Dedifferentiated amniotic fluid mesenchymal stem cell (primary cell): Measurements from ENCODE around the gene CORO2A.
A peak's percentile ranks its signal among the peaks of the same experiment; 100 is the strongest.

ENCODE experiments used
- DNase-seq: peaks from one replicate; pipeline ENCODE4 v3.0.0-alpha.2; 2016; ENCODE audit errors: extremely low spot score

Gene CORO2A, protein sequence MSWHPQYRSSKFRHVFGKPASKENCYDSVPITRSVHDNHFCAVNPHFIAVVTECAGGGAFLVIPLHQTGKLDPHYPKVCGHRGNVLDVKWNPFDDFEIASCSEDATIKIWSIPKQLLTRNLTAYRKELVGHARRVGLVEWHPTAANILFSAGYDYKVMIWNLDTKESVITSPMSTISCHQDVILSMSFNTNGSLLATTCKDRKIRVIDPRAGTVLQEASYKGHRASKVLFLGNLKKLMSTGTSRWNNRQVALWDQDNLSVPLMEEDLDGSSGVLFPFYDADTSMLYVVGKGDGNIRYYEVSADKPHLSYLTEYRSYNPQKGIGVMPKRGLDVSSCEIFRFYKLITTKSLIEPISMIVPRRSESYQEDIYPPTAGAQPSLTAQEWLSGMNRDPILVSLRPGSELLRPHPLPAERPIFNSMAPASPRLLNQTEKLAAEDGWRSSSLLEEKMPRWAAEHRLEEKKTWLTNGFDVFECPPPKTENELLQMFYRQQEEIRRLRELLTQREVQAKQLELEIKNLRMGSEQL

DNA sequence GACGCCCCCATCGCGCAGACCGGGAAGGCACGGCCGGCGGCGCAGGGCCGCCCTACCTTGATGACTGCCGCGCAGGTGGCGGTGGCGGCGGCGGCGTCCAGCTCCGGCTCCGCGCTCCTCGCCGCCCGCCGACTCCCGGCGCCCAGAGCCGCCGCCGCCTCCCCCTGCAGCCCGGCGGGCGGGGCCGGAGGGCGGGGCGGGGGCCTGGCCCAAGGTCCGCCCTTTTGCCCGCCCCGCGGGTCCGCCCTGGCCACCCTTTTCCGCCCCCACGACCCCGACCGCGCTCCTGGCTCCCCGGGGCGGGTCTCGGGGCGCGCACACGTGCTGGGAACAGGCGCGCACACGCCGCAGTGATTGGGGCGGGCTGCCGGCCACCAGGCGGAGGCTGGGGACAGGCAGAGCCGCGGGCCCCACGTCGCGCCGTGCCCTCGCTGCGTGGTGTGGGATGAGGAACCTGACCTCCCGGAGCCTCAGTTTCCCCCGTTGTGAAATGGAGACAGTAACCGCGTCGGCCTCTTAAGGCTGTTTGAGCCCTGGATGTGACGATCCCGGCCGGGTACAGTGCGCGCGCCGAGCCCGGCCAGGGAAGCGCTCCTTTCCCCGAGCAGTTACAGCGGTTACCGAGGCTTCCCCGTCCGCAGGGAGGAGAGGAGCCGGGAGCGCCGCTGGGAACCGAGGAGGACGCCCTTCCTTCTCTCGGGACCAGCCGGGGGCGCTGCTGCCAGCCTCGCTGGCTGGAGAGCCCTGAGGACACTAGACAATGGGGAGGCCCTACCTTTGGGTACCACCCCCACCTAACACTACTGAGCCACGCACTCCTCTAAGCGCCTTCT, at the start of gene CORO2A:
Gene CORO2A, minus strand, starts transcription at position 135 of the 833 bp plus-strand sequence. CDS start 34,977 bp downstream, outside the sequence.
- peak; percentile 44 for DNase-seq

DNA sequence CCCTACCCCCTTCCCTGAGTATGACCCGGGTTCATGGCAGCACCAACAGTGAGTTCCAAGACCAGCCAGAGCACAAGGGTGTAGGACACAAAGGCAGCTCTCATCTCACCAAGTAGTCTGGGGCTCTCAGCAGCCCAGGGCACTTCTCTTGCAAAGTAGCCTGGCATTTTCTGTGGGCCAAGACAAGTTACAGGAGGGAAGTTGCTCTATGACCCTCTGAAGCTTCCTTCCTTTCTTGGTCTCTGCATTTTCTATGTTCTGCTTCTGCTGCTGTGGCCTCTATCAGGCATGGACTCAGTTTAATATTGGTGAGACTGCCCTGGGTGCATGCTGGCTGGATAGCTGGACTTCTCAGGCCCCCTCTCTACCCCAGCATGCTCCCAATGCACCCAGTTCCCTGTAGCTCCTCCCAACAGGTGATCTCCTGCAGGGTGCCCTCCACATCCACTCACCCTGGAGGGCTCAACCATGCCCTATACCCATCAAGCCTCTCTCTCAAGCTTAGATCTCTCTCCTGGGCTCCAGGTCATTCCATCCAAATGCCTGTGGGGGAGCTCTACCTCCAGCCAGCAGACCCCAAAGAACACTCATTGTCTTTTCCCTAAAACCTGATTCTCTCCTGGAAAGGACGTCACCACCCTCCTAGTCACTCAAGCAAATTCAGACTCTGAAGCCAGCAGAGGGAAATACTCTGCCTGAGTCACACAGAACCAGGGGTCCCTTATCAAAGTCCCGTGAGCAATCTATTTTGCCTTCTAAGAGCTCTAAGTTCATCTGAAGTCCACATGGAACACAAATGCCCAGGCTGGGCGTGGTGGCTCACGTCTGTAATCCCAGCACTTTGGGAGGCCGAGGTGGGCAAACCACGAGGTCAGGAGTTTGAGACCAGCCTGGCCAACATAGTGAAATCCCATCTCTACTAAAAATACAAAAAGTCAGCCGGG, 49.2 kb upstream of the CORO2A start:
- no peak for DNase-seq

DNA sequence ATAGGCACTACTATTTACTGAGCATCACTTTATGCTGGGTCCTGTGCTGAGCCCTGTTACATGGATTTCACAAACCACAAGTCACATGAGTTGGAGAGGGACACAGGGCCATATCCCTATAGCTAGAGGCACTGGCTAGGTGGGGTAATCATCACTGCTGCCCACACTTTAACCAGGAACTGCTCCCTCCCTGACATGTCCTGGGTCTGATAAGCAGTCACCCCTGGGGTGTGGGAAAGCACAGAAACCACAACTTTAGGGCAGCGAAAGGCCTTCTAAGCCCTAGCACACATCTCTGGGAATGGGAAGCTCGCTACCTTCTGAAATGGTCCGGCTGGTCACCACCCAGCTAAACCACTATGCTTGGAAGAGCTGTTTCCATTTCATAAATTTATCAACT, 48.0 kb upstream of the CORO2A start:
- DNase-seq: no peak

DNA sequence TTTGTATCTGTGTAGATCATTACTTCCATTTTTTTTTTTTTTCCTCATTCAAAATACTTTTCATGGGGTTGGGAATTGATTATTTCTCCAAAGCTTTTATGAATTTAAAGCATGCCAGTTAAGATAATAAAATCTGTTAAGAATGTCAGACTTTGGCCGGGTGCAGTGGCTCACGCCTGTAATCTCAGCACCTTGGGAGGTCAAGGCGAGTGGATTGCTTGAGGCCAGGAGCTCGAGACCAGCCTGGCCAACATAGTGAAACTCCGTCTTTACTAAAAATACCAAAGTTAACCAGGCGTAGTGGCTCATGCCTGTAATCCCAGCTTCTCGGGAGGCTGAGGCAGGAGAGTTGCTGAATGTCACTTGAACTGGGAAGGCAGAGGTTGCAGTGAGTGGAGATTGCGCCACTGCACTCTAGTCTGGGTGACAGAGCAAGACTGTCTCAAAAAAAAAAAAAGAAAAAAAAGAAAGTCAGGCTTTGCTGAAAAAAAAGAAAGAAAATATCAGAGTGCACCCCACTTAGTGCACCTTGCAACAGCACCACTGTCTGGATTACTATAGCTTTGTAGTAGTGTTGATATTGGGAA, 44.6 kb upstream of the CORO2A start:
- no peak for DNase-seq

DNA sequence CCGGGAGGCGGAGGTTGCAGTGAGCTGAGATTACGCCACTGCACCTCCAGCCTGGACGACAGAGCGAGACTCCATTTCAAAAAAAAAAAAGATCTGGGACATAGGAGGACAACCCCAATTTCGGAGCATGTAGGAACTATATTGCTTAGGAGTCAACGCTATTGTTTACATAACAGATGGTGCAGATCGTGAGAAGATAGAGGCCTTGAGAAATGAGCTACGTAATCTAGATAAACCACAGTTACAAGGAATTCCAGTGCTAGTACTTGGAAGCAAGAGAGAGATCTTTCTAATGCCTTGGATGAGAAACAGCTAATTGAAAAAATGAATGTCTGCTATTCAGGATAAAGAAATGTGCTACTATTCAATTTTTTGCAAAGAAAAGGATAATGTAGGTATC, 42.7 kb upstream of the CORO2A start:
- no peak for DNase-seq

DNA sequence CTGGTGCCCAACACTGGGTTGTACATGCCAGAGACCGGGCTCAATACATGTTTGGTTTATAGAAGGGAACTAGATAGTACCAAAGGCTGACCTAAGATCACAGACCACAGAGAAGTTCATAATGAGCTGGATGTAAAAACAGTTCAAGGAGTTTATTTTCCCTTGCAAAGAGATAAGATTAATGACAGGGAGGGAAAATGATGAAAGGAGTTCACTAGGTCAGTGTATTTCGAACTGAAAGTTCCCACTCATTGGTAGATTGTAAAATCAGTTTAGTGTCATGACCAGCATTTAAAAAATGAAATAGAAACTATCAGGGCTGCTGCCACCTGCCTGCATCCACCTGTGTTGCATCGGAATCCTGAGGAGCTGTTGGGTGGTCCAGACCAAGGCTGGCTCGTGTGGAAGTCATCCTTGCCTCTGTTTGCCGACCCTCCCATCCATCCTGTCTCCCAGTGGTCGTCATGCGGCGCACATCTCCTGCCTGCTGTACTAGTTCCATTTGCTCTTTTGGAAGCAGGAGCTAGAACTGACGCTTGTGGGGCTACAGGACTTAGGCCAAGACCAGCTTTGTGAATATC, 41.9 kb upstream of the CORO2A start:
- no peak for DNase-seq

DNA sequence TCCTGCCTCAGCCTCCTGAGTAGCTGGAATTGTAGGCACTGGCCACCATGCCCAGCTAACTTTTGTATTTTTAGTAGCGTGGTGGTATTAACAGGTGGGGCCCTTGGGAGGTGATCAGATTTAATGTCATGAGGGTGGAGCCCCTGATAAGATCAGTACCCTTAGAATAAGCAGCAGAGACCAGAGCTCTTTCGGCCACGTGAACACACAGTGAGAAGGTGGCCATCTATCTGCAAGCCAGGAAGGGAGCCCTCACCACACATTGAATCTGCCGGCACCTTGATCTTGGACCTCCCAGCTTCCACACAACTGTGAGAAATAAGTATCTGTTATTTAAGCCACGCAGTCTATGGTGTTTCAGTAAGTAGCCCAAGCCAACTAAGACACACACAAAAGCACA, 40.5 kb upstream of the CORO2A start:
- no peak for DNase-seq

DNA sequence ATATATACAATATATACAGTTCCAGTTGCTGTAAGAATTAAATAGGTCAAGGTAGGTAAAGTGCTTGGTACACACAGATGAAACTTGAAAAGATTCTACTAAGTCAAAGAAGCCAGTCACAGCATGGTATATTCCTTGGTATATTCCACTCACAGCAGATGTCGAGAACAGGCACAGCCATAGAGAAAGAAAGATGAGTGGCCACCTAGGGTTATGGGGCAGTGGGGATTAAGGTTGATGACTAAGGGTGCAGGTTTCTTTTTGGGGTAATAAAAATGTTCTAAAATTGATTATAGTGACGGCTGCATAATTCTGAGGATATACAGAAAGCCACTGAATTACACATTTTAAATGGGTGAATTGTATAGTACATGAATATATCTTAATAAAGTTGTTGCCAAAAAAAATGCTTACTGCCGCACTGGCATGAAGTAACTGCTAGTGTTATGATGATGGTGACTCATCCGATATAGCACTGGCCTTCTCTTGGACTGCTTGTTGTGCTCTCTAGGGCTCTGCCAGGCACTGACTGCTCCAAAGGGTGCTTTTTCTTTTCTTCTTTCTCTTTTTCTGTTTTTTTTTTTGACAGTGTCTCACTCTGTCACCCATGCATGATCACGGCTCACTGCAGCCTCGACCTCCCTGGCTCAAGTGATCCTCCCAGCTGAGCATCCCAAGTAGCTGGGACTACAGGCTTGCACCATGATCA, 39.5 kb upstream of the CORO2A start:
- DNase-seq: peak; percentile 81

DNA sequence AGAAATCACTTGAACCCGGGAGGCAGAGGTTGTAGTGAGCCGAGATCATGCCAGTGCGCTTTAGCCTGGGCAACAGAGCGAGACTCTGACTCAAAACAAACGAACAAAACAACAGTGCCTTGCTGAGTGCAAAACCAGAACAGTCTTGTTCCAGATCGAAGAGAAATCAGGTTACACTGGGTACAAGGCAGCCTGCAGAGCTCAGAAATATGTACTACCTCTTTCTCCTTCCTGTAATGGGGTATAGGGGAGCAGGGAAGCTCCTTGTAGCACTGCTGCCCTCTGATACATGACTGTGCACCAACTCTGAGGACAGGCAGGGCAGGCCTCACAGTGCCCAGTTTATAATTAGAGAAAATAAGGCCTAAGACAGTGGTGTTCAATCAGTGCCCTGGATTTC, 38.4 kb upstream of the CORO2A start:
- no peak for DNase-seq

DNA sequence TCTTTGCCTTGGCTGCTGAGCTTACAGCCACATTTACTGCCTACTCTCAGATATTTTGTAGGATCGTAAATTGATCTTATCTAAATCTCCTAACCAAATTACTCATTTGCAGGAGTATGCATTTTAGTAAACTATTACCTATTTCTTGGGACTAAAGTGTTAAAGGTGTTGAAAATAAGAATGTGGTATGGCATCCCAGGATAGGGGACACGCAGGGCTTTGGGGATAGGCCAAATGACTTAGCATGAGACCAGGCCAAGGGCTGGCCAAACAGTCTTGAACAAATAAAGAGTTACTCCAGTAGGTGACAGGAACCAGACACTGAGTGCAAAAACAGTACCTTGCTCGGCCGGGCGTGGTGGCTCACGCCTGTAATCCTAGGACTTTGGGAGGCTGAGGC, 37.9 kb upstream of the CORO2A start:
- DNase-seq: no peak

DNA sequence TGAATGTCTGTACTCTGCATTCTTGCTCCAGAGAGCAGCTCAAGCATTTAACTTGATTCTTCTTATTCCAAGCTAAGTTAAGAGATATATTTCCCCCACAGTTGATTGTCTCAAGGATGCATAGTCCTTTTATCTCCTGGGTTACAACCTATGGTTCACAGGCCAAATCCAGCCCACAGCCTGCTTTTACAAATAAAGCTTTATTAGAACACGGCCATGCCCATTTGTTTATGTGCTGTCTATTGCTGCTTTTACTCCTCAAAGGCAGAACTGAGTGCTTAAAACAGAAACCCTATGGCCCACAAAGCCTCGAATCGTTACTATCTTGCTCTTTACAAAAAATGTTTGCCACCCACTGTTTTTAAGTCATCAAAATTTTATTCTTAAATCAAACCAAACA, 37.2 kb upstream of the CORO2A start:
- DNase-seq: no peak

DNA sequence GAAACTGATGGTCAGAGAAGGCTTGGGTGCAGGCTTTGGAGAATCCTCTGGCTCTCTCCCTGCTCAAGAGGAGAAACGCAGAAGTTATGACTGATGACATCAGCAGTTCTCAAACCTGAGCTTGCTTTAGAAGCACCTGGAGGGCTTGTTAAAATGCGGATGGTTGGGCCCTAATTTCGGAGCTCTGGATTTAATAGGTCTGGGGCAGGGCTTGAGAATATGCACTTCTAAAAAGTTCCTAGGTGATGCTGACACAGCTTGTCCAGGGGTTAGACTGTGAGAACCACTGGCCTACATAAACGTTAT, 36.6 kb upstream of the CORO2A start:
- DNase-seq: no peak

DNA sequence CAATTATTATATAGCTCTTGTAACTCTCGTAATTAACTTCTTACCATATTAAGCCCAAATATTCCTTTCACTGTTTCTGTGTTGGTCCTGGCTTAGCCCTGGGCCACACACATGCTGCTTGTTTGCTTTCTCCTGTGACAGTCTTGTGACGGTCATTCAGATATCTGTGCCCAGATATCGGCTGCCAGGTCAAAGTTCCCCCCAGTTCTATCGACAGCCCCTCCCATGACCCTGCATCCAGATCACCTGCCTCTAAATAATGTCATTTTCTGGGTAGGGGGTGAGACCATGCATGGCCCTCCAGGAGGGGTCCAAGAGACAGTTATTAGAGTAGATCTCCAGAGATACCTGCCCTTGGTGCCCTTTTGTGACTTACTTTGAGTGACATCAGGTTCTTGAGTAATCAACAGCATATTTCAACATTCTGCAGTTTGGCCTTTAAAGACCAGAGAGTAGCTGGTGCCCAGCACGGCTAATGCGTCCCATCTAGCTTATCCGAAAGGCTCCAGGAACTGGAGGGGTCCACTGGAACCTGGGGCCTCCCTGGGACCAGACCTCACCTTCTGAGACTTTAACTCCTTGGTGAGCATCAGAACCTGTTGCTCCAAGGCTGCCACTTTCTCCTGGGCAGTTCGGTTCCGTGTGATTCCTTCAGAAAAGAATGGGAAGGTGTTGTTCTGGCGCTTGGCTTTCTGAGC, 36.1 kb upstream of the CORO2A start:
- DNase-seq: no peak

DNA sequence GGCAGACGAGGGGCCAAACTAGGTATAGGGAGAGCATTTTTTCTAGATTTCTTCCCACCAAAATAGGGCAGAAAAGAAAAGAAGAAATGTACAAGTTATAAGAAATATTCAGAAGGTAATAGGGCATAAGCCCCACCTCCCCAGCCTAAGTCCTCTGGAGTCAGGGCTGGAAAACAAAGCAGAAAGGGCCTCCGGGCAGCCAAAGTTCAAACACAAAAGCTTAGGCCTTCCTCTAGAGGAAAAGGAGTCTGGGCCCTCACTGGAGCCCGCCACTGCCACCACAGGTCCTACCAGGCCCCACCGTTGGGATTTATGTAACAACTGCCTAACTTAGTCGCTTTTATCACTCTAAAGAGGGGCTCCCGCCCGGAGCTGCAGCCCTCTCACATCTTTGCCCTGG, 35.4 kb upstream of the CORO2A start:
- DNase-seq: no peak

DNA sequence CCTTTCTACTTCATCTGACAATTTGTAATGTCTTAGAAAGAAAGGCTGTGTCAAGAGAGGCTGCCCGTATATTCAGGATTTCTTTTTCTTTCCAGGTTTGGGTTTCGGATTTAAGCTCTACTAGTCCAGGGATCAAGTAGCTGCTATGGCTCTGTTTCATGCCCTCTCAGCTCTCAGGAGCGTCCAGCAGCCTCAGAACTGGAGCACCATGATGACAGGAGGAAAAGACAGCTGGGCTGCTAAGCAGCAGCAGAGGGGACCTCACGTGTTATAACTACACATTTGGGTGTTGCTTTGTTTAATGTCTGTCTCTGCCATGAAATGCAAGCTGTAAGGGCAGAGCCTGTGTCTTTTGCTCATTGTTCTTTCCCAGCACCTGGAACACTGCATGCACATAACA, 34.5 kb upstream of the CORO2A start:
- DNase-seq: no peak

DNA sequence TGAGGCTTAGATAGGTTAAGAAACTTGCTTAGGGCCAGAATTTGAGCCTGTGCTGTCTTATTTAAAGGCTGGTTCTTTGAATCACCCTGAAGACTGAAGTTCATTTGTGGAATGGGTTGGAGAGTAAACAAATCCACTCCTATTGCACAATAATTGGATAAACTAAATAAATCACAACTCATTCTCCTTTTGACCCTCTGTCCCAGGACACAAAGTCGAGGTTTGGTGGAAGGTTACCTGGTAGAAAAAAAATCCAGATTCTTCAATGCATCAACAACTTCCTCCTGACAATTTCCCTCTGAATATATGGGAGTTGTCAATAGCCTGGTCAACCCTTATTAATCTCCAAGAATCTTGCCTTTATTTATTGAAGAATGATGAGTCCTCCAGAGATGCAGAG, 34.1 kb upstream of the CORO2A start:
- no peak for DNase-seq

DNA sequence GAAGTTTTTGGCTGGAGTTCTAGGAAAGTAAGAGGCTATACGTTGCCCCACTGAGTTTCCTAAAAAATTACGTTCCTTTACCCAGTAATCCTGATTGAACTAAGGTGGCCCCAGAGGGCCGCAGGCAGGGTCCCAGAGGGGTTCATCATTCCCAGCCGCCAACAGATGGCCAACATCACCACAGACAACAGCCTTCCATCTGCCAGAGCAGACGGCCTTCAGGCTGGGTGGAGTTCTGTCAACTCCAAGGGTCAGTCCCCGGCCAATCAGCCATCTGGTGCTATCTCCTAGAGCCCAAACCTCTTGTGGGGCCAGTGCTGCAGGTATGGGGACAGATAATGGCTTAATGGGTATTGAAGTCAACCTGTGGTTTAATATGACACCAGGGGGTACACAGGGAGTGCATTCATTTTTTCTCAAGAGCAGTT, 32.6 kb upstream of the CORO2A start:
- DNase-seq: no peak

DNA sequence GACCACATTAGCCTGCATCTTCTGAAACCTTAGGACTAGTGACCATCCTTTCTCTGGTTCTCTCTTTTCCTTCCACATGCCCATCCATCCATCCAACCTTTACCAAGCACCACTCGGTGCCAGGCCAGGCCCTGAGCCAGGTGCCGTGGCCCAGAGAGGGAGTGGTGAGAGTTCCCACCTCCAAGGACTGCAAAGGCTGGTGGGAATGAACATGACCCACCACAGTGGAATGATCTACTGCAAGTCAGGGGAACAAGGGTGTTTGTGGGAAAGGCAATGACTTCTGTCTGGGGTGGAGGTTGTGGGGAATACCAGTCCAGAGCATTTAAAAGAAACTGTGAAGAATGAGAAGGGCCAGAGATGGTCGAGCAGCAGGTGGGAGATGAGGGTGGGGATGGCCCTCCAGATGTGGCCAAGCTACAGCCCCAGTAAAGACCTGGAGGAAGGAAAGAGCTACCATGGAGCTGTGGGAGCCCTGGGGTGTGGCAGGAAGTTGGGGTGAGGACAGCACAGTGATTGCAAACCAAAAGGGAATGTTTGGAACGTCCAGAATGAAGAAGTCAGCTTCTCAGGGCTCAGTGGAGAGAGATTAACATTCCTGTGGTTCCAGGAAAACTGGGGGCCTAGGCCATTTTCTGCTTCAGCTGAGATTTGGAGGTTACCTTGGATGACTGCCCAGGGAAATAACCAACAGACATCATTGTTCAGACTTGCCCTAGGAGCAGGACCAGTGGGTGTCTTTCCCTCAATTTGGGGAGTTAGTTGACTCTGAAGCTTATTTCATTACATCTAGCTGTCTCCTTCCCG, 30.7 kb upstream of the CORO2A start:
- DNase-seq: peak; percentile 96

DNA sequence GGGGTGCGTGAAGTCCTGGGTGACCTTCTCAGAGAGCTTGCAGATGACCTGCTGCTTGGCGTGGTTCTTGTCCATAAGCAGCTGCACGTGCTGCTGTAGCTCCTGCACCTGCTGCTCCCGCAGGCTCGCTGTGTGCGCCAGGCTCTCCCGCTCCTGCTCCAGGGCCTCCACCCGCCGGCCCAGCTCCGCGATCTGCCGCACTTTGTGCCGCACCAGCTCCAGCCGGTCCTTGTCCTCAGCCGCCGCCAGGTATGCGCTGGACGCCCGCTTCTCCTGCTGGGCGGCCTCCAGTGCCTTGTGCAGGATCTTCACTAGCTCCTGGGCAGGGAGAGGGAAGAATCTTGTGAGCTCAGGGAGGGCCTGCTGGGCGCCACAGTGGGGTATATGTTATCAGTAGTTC, 28.5 kb upstream of the CORO2A start:
- no peak for DNase-seq
